ENCODE results near the gene MTCL1. TPM values are rescaled to one million over a fixed set of nuclear protein-coding genes. Genes with fewer than 3 reads are reported as not detected.

The MTCL1 gene
- total and polyA plus RNA-seq, 2 of the 8 experiments (the other 6 are each of a cell fraction or from before 2014, with no cell fraction given): 16.6 to 60.8 TPM

- Histone ChIP-seq H3K56ac (replicated peaks; ENCODE audit: insufficient read length, low read depth, low read length) (no peak overlapping the region), H3K9ac (replicated peaks in 1 of 4; ENCODE audit: extremely low read depth in 1 of 4, low read depth in 3 of 4, low read length in 3 of 4) (no peak overlapping the region), H4K20me1 (replicated peaks in 1 of 2; ENCODE audit: control insufficient read depth in 1 of 2, insufficient read depth in 2 of 2, low read length in 2 of 2) (no peaks in the 10 kb centered on the region), H2BK5ac (ENCODE audit: low read depth, low read length) (peak overlapping the region; percentile 9; the same call in 1 of the 2 replicates), H3K79me2 (ENCODE audit: control insufficient read depth in 1 of 2, insufficient read depth in 2 of 2, low read length in 2 of 2) (peaks cover 0 to 21% of the 10 kb centered on the region in 2 experiments; a peak in 1 of 4 replicates), H3K27ac (ENCODE audit: low read depth, low read length) (no peak overlapping the region), H3K4me1 (replicated peaks in 1 of 4; ENCODE audit: control insufficient read depth in 3 of 4, insufficient read depth in 4 of 4, low read length in 3 of 4) (peaks cover 2 to 14% (median 9%) of the 10 kb centered on the region in 4 experiments), H3K36me3 (ENCODE audit: control insufficient read depth in 2 of 4, insufficient read depth in 4 of 4, low read length in 3 of 4) (peaks cover 0 to 7% (median 0%) of the 10 kb centered on the region in 4 experiments; a peak in 3 of 8 replicates), H3K4me3 (ENCODE audit: extremely low read depth in 1 of 4, insufficient read depth in 2 of 4, low read depth in 3 of 4, low read length in 4 of 4) (no peak overlapping the region), H2BK15ac (ENCODE audit: low read length) (no peak overlapping the region), H3K23ac (ENCODE audit: insufficient read length) (no peak overlapping the region), H3K79me1 (ENCODE audit: low read depth, low read length) (no peaks in the 10 kb centered on the region; the same call in 1 of the 2 replicates), H4K91ac (replicated peaks; ENCODE audit: insufficient read length, low read length) (no peak overlapping the region), H3K18ac (ENCODE audit: extremely low read depth, low read length) (0 out of 2 replicates have a peak overlapping the region, but pooled peaks have one; percentile 60), H3K23me2 (ENCODE audit: low read depth, low read length) (no peaks in the 10 kb centered on the region), H2AFZ (ENCODE audit: low read length) (no peak overlapping the region), H2AK5ac (ENCODE audit: low read depth, low read length) (no peak overlapping the region), H2BK20ac (ENCODE audit: low read length) (no peak overlapping the region), H3K9me3 (ENCODE audit: insufficient read depth in 2 of 2, low read depth in 1 of 2, low read length in 1 of 2) (no peaks in the 10 kb centered on the region), H3K4ac (replicated peaks; ENCODE audit: insufficient read length, low read depth, low read length) (no peak overlapping the region), H3K4me2 (ENCODE audit: insufficient read depth in 1 of 2, low read depth in 2 of 2, low read length in 2 of 2) (peak overlapping the region in 1 of 2 experiments; percentile 36; a peak in 1 of 4 replicates), H3K27me3 (replicated peaks in 1 of 4; ENCODE audit: control insufficient read depth in 3 of 4, extremely low read depth in 1 of 4, insufficient read depth in 3 of 4, low read length in 3 of 4) (no peaks in the 10 kb centered on the region), H2BK120ac (replicated peaks; ENCODE audit: low read depth, low read length) (no peak overlapping the region), H3K14ac (ENCODE audit: insufficient read length) (no peak overlapping the region), H2BK12ac (ENCODE audit: low read depth, low read length) (0 out of 2 replicates have a peak overlapping the region, but pooled peaks have one; percentile 6), H4K8ac (ENCODE audit: extremely low read depth, insufficient read depth, low read length) (no peak overlapping the region), H4K5ac (ENCODE audit: insufficient read length, low read depth, low read length) (no peak overlapping the region)
- FAIRE-seq: no peak
- TF ChIP-seq TAF7 (optimal IDR thresholded peaks at IDR 0.05; ENCODE audit: borderline replicate concordance, low read depth, low read length) (no peak), KDM4A (IDR thresholded peaks at IDR 0.05; ENCODE audit: low read depth, low read length, severe bottlenecking) (no peak), JUND (IDR thresholded peaks at IDR 0.05; ENCODE audit: low read length) (no peak), TEAD4 (IDR thresholded peaks at IDR 0.05; ENCODE audit: low read depth, low read length) (no peak), SUZ12 (IDR thresholded peaks at IDR 0.05; ENCODE audit: low read length) (no peak), KDM5A (IDR thresholded peaks at IDR 0.05; ENCODE audit: low read length) (no peak), SRF (IDR thresholded peaks at IDR 0.05; ENCODE audit: low read depth, low read length) (no peak), RNF2 (IDR thresholded peaks at IDR 0.05; ENCODE audit: borderline replicate concordance, low read depth, low read length, missing control alignments, poor library complexity, severe bottlenecking) (no peak), RAD21 (IDR thresholded peaks at IDR 0.05 in 1 of 2, conservative IDR thresholded peaks at IDR 0.05 in 1 of 2; ENCODE audit: low read depth in 2 of 2, low read length in 2 of 2) (no peak)
- ChIA-PET POLR2A (ENCODE audit: partially characterized antibody) (interaction anchor here (0.6 to 1.5 kb wide), 2 partner anchors 8 to 10 kb away, joined by 3 read pairs; no protein-coding TSS in a partner anchor), CTCF (ENCODE audit: partially characterized antibody) (interaction anchor here (1.1 to 3.6 kb wide), 5 partner anchors 12 to 214 kb away, joined by 3 to 14 read pairs (median 4); no protein-coding TSS in a partner anchor)
- 73% methylated on average over 2 of the region's 2 CpGs; no CpG with 5 or more reads in 1 of the 2 experiments for WGBS, 2 experiments (ENCODE audit: extremely low coverage in 1 of 2, insufficient coverage in 1 of 2, insufficient read length in 1 of 2, insufficient replicate concordance in 2 of 2, low coverage in 1 of 2, low lambda C conversion rate in 2 of 2, missing lambda C conversion rate in 1 of 2)
- DNase-seq (ENCODE audit: low read depth in 1 of 2, low spot score in 2 of 2): no peak
Observed at GRCh38 chr18:8735274-8735673, 29.9 kb downstream of the MTCL1 start.
